CD8-positive, alpha-beta memory T cell (primary cell): Measurements from ENCODE around the gene GSG1L. TPM values are rescaled to one million over a fixed set of nuclear protein-coding genes. Genes with fewer than 3 reads are reported as not detected.

Experiments used
- CTCF ChIA-PET: fragments of 350-600 bp; sonication (Branson Sonifier 250); formaldehyde crosslinking; loops from one replicate; lab custom pipeline; 2021; ENCODE audit warnings: antibody characterized with exemption; lab: Charles Lee
- POLR2A ChIA-PET: fragments of 350-600 bp; sonication (Branson Sonifier 250); formaldehyde crosslinking; loops from one replicate; lab custom pipeline; 2021; ENCODE audit warnings: antibody characterized with exemption; lab: Charles Lee
- DNase-seq, 5 donors: peaks; one replicate each; pipeline versions ENCODE4 v3.0.0 to v3.0.0-alpha.2; 2020 to 2022; ENCODE audit warnings: mixed read lengths in 1 of 5
- H3K27ac ChIP-seq: one replicate; pipeline ENCODE4 v1.7.0; 2013; ENCODE audit warnings: low read depth, mild to moderate bottlenecking, low read length, moderate library complexity
- H3K27me3 ChIP-seq: 2 replicates; pipeline ENCODE4 v1.7.0; 2013; ENCODE audit warnings: low read length, mild to moderate bottlenecking; ENCODE audit not compliant: insufficient read depth, poor library complexity, severe bottlenecking
- H3K36me3 ChIP-seq: 2 replicates; pipeline ENCODE4 v1.7.0; 2013; ENCODE audit warnings: mild to moderate bottlenecking, low read length, moderate library complexity; ENCODE audit not compliant: insufficient read depth
- H3K4me1 ChIP-seq: 2 replicates; pipeline ENCODE4 v1.7.0; 2013; ENCODE audit warnings: mild to moderate bottlenecking, low read length, moderate library complexity; ENCODE audit not compliant: insufficient read depth
- H3K4me3 ChIP-seq: 2 replicates; pipeline ENCODE4 v1.7.0; 2013; ENCODE audit warnings: mild to moderate bottlenecking, low read length
- H3K9me3 ChIP-seq: 2 replicates; pipeline ENCODE4 v1.7.0; 2013; ENCODE audit warnings: mild to moderate bottlenecking, low read length
- H3K27ac Mint-ChIP-seq, 8 donors: one replicate each; pipeline ENCODE4 v1.8.0; 2020 to 2021; ENCODE audit warnings: mixed read lengths in 8 of 8, mild to moderate bottlenecking in 6 of 8, inconsistent platforms in 3 of 8, moderate library complexity in 3 of 8
- H3K27me3 Mint-ChIP-seq, 2 donors: one replicate each; pipeline ENCODE4 v1.8.0; 2020 to 2021; ENCODE audit warnings: mixed read lengths in 2 of 2, mild to moderate bottlenecking in 1 of 2, moderate library complexity in 1 of 2
- H3K36me3 Mint-ChIP-seq, 3 donors: one replicate each; pipeline ENCODE4 v1.8.0; 2020 to 2021; ENCODE audit warnings: mixed read lengths in 3 of 3, inconsistent platforms in 1 of 3, mild to moderate bottlenecking in 1 of 3
- H3K4me1 Mint-ChIP-seq, 3 donors: one replicate each; pipeline ENCODE4 v1.8.0; 2020 to 2021; ENCODE audit warnings: mixed read lengths in 3 of 3, inconsistent platforms in 1 of 3, mild to moderate bottlenecking in 1 of 3
- H3K4me3 Mint-ChIP-seq, 7 donors: one replicate each; pipeline ENCODE4 v1.8.0; 2020 to 2021; ENCODE audit warnings: mixed read lengths in 7 of 7, mild to moderate bottlenecking in 6 of 7, moderate library complexity in 4 of 7, inconsistent platforms in 2 of 7
- H3K9me3 Mint-ChIP-seq, 5 donors: one replicate each; pipeline ENCODE4 v1.8.0; 2020 to 2022; ENCODE audit warnings: mixed read lengths in 5 of 5, mild to moderate bottlenecking in 3 of 5, moderate library complexity in 2 of 5, inconsistent platforms in 1 of 5
- polyA plus RNA-seq: library from polyadenylated mRNA; unstranded; fragments of 300-500 nt; fragmentation: Illumina TruSeq; gene quantifications from one replicate; pipeline ENCODE4 v1.2.3, GENCODE V29; 2021
- total RNA-seq, 2 experiments: library from RNA; stranded (reverse); gene quantifications; one replicate each; pipeline ENCODE4 v1.2.3, GENCODE V29; 2021

Gene GSG1L
- total and polyA plus RNA-seq, 3 experiments from 2014 or later, result 0.18 TPM; not detected in 2

DNA sequence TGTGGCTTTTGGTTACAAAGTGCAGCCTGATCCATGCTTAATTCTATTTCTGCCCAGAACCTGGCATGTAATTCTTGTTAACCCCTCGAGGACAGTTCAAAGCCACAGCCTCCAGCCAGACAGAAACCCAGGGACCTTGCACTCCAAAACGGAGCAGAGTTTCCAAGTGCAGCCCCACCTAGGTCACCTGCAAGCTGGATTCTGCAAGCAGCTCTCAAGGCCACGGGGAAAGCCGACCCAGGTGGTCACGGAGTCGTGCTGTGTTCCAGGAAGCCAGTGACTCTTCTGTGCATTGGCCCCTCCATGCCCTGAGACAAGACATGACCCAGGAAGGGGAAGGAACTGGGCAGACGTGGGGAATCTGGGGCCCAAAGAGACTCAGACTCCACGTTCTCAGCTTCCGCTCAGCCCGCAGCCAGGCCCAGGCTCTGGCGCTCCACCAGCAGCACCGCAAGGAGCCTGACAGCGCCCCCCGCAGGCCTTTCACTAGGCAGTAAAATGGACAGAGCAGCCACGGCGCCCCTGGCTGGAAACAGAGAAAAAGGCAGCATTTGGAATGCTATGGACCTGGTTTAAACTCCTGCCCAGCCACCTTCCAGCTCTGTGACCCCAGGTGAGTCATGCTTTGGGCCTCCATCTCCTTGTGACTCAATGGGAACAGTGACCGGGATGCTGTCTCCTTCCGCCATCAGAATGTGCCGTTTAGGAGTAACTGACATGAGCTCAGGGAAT lies 27.3 kb upstream of the GSG1L start:
- H3K4me1 Mint-ChIP-seq, result peaks cover 3 to 6% (median 4%) of the 10 kb centered on the region in 3 donors
- ChIA-PET CTCF (interaction anchor here (1.3 kb wide), 1 partner anchor 20 kb away, joined by 3 read pairs; no protein-coding TSS in a partner anchor), POLR2A (no interaction called here)
- H3K27ac Mint-ChIP-seq, result peak overlapping the region in 1 of 8 donors; percentile 41
- H3K36me3 Mint-ChIP-seq, result peaks cover 0 to 4% (median 0%) of the 10 kb centered on the region in 3 donors
- H3K9me3 ChIP-seq, result no peaks in the 10 kb centered on the region
- H3K9me3 Mint-ChIP-seq, result no peaks in the 10 kb centered on the region
- H3K4me3 Mint-ChIP-seq, result no peak overlapping the region
- H3K4me1 ChIP-seq, result no peaks in the 10 kb centered on the region
- H3K27me3 ChIP-seq, result no peaks in the 10 kb centered on the region
- peaks cover 0 to 1% of the 10 kb centered on the region in 2 donors for H3K27me3 Mint-ChIP-seq
- H3K36me3 ChIP-seq, result no peaks in the 10 kb centered on the region
- no peak overlapping the region for H3K27ac ChIP-seq
- no peak overlapping the region for H3K4me3 ChIP-seq
- no peak for DNase-seq

GRCh38 chr16:28089992-28090365 lies 26.5 kb upstream of the GSG1L start:
- Histone ChIP-seq H3K4me3 (no peak overlapping the region), H3K4me1 (no peaks in the 10 kb centered on the region), H3K9me3 (no peaks in the 10 kb centered on the region), H3K27me3 (no peaks in the 10 kb centered on the region), H3K27ac (no peak overlapping the region), H3K36me3 (no peaks in the 10 kb centered on the region)
- no peak for DNase-seq
- POLR2A ChIA-PET, result no interaction called here
- H3K9me3 Mint-ChIP-seq, result no peaks in the 10 kb centered on the region
- H3K4me1 Mint-ChIP-seq, result peaks cover 3 to 6% (median 4%) of the 10 kb centered on the region in 3 donors
- CTCF ChIA-PET, result interaction anchor here (0.7 to 1.3 kb wide), 2 partner anchors 19 to 128 kb away, joined by 3 read pairs; no protein-coding TSS in a partner anchor
- peaks cover 0 to 1% of the 10 kb centered on the region in 2 donors for H3K27me3 Mint-ChIP-seq
- H3K36me3 Mint-ChIP-seq, result peaks cover 0 to 4% (median 0%) of the 10 kb centered on the region in 3 donors
- peak overlapping the region; percentile 18 to 90 (median 56) for H3K27ac Mint-ChIP-seq
- no peak overlapping the region for H3K4me3 Mint-ChIP-seq

GRCh38 chr16:28089205-28089991 lies 25.9 kb upstream of the GSG1L start:
- peak overlapping the region in 7 of 8 donors; percentile 18 to 90 (median 64) for H3K27ac Mint-ChIP-seq
- H3K9me3 ChIP-seq, result no peaks in the 10 kb centered on the region
- H3K27me3 ChIP-seq, result no peaks in the 10 kb centered on the region
- peaks cover 0 to 1% of the 10 kb centered on the region in 2 donors for H3K27me3 Mint-ChIP-seq
- no peaks in the 10 kb centered on the region for H3K9me3 Mint-ChIP-seq
- H3K27ac ChIP-seq, result no peak overlapping the region
- no peaks in the 10 kb centered on the region for H3K4me1 ChIP-seq
- ChIA-PET CTCF (interaction anchor here (0.7 to 1.3 kb wide), 2 partner anchors 18 to 129 kb away, joined by 3 read pairs; no protein-coding TSS in a partner anchor), POLR2A (no interaction called here)
- H3K36me3 ChIP-seq, result no peaks in the 10 kb centered on the region
- peaks cover 3 to 6% (median 4%) of the 10 kb centered on the region in 3 donors for H3K4me1 Mint-ChIP-seq
- DNase-seq, result no peak
- H3K4me3 ChIP-seq, result no peak overlapping the region
- H3K4me3 Mint-ChIP-seq, result no peak overlapping the region
- H3K36me3 Mint-ChIP-seq, result peaks cover 0 to 4% (median 0%) of the 10 kb centered on the region in 3 donors

DNA sequence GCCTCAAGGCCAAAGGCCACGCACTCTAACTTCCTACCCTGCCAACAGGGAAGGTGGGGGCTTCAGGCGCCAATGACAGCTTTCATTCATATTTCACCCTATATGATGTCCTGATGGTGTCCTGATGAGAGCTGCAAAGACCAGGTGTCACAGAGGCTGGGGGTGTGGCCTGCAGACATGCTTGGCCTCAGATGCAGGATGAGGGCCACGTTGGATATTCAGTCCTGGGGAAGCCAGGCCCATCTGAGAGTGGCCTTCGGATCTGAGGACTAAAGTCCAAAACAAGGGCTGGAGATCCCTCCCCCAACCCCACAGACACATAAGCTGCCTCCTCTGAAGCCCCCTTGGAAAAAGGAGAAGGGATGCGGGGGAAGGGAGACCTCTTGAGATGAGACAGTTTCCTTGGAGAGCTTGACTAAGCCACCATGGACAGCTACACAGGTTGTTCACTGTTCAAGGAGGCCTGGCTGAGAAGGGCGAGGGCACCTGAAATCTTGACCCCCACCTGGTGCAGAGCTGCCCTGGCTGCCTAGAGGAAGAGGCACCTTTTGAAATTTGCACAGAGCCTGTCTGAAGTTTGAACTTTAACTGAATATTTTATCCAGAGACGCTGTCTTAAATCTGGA lies 24.3 kb upstream of the GSG1L start:
- Mint-ChIP-seq H3K4me3 (no peak overlapping the region), H3K27me3 (peaks cover 0 to 3% of the 10 kb centered on the region in 2 donors), H3K27ac (peak overlapping the region in 3 of 8 donors; percentile 47 to 78 (median 75)), H3K36me3 (peaks cover 0 to 1% (median 0%) of the 10 kb centered on the region in 3 donors), H3K9me3 (no peaks in the 10 kb centered on the region), H3K4me1 (peaks cover 3 to 6% (median 4%) of the 10 kb centered on the region in 3 donors)
- DNase-seq, result no peak
- Histone ChIP-seq H3K27me3 (no peaks in the 10 kb centered on the region), H3K4me3 (no peak overlapping the region), H3K36me3 (no peaks in the 10 kb centered on the region), H3K4me1 (no peaks in the 10 kb centered on the region), H3K27ac (no peak overlapping the region), H3K9me3 (no peaks in the 10 kb centered on the region)
- ChIA-PET CTCF (no interaction called here), POLR2A (interaction anchor here (0.8 kb wide), 1 partner anchor 35 kb away, joined by 6 read pairs; no protein-coding TSS in a partner anchor)

DNA sequence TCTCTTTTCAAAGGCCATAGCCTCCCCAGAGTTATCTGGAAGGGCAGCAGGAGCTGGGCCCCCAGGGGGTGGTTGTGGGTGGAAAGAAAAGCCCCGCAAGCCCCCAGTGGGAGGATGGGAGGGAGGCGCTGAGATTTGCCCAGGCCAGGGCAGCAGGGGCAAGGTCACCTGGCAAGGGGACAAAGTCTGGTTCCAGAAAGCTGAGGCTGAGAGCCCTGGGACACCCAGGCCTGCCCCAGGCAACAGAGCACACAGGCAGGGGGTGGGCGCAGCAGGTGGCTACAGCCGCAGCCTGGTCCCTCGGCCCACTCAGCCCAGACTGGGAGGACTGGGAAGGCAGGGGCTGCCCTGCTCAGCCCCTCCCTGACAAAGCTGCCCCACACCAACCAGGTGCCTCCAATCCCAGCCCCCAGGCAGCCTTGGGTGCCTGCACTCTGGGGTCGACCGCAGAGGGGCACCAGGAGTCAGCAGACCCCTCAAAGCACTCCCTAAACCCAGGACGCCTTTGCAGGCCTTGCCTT lies 23.7 kb upstream of the GSG1L start:
- Mint-ChIP-seq H3K27ac (peak overlapping the region in 1 of 8 donors; percentile 78), H3K27me3 (peaks cover 0 to 3% of the 10 kb centered on the region in 2 donors), H3K4me3 (no peak overlapping the region), H3K36me3 (peaks cover 0 to 1% (median 0%) of the 10 kb centered on the region in 3 donors), H3K4me1 (peaks cover 3 to 6% (median 4%) of the 10 kb centered on the region in 3 donors), H3K9me3 (no peaks in the 10 kb centered on the region)
- Histone ChIP-seq H3K4me3 (no peak overlapping the region), H3K27ac (no peak overlapping the region), H3K4me1 (no peaks in the 10 kb centered on the region), H3K27me3 (no peaks in the 10 kb centered on the region), H3K9me3 (no peaks in the 10 kb centered on the region), H3K36me3 (no peaks in the 10 kb centered on the region)
- no peak for DNase-seq
- POLR2A ChIA-PET, result no interaction called here
- CTCF ChIA-PET, result interaction anchor here (1.3 kb wide), 1 partner anchor 16 kb away, joined by 3 read pairs; no protein-coding TSS in a partner anchor

- no peaks in the 10 kb centered on the region for H3K9me3 Mint-ChIP-seq
- Histone ChIP-seq H3K27ac (no peak overlapping the region), H3K9me3 (no peaks in the 10 kb centered on the region), H3K4me1 (no peaks in the 10 kb centered on the region), H3K27me3 (no peaks in the 10 kb centered on the region), H3K36me3 (no peaks in the 10 kb centered on the region), H3K4me3 (no peak overlapping the region)
- no peaks in the 10 kb centered on the region for H3K36me3 Mint-ChIP-seq
- H3K4me1 Mint-ChIP-seq, result peaks cover 3 to 6% (median 4%) of the 10 kb centered on the region in 3 donors
- ChIA-PET POLR2A (no interaction called here), CTCF (interaction anchor here (1.3 kb wide), 1 partner anchor 15 kb away, joined by 3 read pairs; no protein-coding TSS in a partner anchor)
- H3K4me3 Mint-ChIP-seq, result no peak overlapping the region
- peak overlapping the region in 2 of 8 donors; percentile 39 to 41 for H3K27ac Mint-ChIP-seq
- peaks cover 0 to 3% of the 10 kb centered on the region in 2 donors for H3K27me3 Mint-ChIP-seq
- DNase-seq, result no peak
These were observed 22.9 kb upstream of the GSG1L start for GRCh38 chr16:28086186-28087139.
